Kidney capillary endothelial cell (primary cell): ENCODE measurements around the gene WWC1.

ENCODE experiments used
- DNase-seq: peaks from one replicate; pipeline ENCODE4 v3.0.0-alpha.2; 2018; ENCODE audit warnings: low spot score

The WWC1 gene

DNA sequence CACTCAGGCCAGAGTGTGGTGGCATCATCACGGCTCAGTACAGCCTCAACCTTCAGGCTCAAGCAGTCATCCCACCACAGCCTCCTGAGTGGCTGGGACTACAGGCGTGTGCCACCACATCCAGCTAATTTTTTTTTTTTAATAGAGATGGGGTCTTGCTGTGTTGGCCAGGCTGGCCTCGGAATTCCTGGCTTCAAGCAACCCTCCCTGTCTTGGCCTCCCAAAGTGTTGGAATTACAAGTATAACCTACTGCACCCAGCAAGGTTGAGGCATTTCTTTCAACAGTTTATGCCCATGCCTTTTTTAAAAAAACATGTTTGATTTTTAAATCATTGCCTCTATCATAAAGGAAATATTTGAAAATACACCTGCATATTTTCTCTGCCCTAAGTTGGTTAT is 197.6 kb downstream of the WWC1 start:
- DNase-seq = no peak

GRCh38 chr5:168494057-168494555 is 202.7 kb downstream of the WWC1 start:
- DNase-seq = no peak

- DNase-seq = no peak
These were observed 211.3 kb downstream of the WWC1 start for GRCh38 chr5:168502563-168503237.

DNA sequence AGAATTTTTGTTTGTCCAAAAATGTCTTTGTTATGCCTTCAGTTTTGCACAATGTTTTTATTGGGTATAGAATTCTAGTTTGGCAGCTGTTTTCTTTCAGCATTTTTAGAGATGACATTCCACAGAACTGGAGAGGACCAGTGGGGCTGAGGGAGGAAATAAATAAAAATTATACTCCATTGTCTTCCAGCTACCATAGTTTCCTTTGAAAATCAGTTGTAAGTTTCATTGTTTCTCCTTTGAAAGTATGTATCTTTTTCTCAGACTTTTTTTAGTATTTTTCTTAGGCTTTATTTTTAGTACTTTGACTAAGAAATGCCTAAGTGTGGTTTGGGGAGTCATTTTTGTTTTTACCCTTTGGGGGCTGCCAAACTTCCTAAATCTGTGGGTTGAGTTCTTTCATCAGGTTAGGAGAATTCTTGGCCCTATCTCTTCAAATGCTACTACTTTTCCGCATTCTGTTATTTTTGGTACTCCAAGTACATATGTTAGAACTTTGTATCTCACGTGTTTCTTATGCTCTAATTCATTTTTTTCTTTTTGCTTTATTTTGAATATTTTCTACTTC is 222.5 kb downstream of the WWC1 start:
- no peak for DNase-seq
